NOMO-1 (cell line): Measurements from ENCODE around the gene CIAO2B.
"Not testable (repeated sequence)": the region's sequence is repeated elsewhere in the genome, so short reads cannot be mapped to it uniquely, and the experiment has no call there.

Experiments used
- DNase-seq, 2 experiments: peaks; one replicate each; lab custom pipeline; 2025; ENCODE audit not compliant: unreplicated experiment in 2 of 2; lab: John Stamatoyannopoulos, UW

CIAO2B gene

GRCh38 chr16:66956154-66956457, 21.9 kb upstream of the CIAO2B start:
- not testable (repeated sequence) for DNase-seq

DNA sequence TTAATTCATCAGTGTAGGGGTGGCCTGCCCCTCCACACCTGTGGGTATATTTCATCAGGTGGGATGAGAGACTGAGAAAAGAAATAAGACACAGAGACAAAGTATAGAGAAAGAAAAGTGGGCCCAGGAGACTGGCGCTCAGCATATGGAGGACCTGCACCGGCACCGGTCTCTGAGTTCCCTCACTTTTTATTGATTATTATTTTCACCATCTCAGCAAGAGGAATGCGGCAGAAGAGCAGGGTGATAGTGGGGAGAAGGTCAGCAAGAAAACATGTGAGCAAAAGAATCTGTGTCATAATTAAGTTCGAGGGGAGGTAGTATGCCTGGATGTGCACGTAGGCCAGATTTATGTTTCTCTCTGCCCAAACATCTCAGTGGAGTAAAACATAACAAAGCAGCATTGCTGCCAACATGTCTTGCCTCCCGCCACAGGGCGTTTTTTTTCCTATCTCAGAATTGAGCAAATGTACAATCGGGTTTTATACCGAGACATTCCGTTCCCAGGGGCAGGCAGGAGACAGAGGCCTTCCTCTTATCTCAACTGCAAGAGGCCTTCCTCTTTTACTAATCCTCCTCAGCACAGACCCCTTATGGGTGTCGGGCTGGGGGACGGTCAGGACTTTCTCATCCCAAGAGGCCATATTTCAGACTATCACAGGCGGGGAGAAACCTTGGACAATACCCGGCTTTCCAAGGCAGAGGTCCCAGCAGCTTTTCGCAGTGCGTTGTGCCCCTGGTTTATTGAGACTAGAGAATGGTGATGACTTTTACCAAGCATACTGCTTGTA, 21.4 kb upstream of the CIAO2B start:
- not testable (repeated sequence) for DNase-seq

DNA sequence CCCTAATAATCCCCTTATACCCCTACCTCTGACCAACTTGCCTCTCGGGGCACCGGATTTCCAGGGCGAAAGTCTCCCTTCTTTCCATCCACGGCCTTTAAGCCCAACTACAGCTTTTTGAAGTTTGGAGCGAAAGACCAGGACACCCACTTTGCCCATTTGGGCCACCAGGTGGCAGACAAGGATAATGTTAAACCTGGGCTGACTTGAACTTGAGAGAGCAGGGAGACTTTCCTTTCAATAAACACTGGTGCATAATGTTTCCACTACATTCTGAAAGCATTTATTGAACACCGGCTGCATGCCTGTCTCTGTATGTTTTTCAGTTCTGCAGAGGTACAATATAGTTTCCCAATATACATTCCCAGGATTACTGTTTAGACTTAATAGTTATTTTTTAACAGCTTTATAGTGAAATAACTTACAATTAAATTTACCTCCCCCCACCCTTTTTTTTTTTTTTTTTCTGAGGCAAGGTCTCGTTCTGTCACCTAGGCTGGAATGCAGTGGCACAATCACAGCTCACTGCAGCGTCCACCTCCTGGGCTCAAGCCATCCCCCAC, 20.0 kb upstream of the CIAO2B start:
- DNase-seq = peak; percentile 47 to 67

- no peak for DNase-seq
Observed at GRCh38 chr16:66953462-66954096, 19.4 kb upstream of the CIAO2B start.

DNA sequence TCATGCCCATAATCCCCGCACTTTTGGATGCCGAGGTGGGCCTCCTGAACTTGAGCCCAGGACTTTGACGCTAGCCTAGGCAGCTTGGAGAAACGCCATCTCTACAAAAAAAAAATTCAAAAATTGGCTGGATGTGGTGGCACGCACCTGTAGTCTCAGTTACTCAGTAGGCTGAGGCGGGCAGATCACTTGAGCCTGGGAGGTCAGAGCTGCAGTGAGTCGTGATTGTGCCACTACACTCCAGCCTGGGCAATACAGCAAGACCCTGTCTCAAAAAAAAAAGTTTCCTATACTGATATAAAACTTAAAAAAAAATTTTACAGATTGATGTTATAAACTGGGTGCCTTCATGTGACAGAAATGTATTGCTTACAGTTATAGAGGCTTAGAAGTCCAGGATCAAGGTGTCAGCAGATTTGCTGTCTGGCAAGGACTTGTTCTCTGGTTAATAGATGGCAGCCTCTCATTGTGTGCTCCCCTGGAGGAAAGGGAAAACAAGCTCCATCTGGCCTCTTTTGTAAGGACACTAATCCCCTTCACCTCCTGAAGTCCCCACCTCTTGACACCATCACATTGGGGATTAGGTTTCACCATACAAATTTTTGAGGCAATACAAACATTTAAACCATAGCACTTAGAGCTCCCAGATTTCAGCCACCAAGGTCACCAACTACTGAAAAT, 18.4 kb upstream of the CIAO2B start:
- DNase-seq = no peak

DNA sequence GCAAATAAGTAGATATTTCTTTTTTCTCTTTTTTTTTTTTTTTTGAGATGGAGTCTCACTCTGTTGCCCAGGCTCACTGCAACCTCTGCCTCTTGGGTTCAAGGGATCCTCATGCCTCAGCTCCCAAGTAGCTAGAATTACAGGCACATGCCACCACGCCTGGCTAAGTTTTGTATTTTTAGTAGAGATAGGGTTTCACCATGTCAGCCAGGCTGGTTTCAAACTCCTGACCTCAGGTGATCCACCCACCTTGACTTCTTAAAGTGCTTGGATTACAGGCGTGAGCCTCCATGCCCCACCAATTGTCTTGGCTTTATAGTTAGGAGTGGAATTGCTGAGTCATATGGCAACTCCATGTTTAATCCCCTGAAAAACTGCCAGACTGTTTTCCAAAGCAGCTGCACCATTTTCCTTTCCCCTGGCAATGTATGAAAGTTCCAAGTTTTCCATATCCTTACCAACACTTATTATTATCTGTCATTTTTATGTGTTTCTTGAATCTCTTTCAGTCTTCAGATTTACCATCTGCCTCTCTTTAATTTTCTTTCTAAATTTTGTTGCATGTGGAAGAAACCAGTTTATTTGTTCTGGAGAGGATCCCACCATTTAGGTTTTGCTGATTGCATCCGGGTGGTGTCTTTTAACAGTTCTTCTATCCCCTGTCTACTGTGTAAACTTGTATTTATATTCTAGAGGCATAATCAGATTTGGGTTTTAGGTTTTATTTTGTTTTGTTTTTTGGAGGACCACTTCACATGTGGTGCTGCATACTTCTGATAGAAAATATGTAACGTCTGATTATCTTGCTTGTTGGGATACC, 17.0 kb upstream of the CIAO2B start:
- no peak for DNase-seq

- no peak for DNase-seq
Observed at GRCh38 chr16:66950437-66950836, 16.2 kb upstream of the CIAO2B start.

GRCh38 chr16:66949472-66949871, 15.3 kb upstream of the CIAO2B start:
- DNase-seq = no peak

DNA sequence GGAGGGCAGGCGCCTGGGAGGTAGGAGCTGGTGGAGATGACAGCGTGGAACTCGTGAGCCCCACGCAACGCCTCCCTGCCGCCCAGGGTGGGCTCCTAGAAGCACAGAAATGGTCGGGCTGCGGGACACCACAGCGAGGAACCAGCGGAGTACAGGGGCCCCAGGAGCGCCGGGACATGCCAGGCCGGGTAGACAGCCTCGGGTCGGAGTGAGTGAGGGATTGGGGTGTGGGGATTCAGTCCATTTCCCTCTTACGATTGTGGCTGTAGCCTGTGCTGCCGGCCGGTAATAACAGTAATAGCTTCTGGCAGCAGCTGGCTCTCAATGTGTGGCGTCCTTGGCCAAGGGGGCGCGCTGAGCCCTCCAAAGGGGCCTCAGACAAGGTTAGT, 14.6 kb upstream of the CIAO2B start:
- DNase-seq = no peak

- no peak for DNase-seq
Observed at GRCh38 chr16:66948134-66948836, 14.1 kb upstream of the CIAO2B start.

DNA sequence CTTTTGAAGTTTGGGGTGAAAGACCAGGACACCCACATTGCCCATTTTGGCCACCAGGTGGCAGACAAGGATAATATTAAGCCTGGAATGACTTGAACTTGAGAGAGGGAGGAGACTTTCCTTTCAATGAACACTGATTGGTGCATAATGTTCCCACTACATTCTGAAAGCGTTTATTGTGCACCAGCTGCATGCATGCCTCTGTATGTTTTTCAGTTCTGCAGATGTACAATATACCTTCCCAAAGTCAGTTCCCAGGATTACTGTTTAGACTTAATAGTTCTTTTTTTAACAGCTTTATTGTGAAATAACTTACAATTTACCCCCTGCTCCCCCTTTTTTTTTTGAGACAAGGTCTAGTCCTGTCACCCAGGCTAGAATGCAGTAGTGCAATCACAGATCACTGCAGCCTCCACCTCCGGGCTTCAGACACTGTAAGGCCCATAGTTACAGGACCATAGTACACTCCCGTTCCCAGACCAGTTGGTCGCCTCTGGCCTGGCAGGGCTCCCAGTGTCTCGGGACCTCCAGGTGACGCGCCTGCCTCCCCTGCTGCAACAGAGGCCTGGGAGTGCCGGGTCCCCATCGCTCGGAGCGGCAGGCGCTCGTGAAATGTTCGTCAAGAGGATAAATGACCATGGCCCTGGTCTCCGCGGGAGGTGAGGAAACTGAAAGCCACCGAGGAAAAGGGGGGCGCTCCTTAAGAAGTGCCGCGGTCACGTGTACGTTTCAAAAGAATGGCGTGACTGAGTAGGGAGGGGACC, 13.3 kb upstream of the CIAO2B start:
- DNase-seq = peak; percentile 47 to 82

- DNase-seq = no peak
Observed at GRCh38 chr16:66946974-66947301, 12.7 kb upstream of the CIAO2B start.

DNA sequence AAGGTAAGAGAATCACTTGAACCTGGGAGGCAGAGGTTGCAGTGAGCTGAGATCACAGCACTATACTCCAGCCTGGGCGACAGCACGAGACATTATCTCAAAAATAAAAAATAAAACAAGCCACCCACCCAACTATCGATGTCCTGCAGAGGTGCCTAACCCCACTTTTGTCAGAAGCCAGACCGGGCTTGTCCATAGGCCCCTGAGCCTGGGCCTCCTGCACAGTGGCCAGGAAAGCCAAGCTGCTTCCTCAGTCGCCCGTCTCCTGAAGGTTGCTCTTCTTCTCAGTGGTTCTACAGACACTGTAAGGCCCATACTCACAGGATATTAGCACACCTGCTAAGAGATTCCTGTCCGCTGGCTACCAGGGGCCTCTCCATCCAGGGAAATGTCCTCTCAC, 12.3 kb upstream of the CIAO2B start:
- DNase-seq = no peak

- no peak for DNase-seq
Observed at GRCh38 chr16:66945939-66946338, 11.7 kb upstream of the CIAO2B start.

DNA sequence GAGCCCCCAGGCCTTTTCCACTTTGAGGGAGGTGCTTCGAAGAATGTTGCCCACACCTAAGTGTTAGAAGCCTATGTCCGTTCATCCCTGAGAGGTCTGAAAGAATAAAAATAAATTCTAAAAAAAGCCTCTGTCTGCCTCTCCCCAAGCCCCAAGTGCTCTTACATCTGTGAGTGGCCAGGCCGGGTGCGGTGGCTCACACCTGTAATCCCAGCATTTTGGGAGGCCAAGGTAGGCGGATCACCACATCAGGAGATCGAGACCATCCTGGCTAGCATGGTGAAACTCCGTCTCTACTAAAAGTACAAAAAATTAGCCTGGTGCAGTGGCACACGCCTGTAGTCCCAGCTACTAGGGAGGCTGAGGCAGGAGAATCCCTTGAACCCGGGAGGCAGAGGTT, 10.8 kb upstream of the CIAO2B start:
- DNase-seq = not testable (repeated sequence)

DNA sequence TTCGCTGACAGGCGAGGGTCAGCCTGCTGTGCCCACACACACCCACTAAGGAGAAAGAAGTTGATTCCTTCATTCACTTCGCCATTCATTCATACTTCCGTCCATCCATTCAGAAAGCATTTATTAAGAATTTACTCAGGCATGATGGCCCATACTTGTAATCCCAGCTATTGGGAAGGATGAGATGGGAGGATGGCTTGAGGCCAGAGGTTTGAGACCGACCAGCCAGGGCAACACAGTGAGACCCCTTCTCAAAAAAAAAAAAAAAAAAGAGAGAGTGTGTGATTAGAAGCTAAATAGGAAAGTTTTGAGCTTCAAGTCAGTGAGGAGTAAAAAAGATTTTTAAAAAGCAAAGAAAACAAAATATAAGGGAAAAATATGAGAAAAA, 9.8 kb upstream of the CIAO2B start:
- DNase-seq = no peak

- no peak for DNase-seq
Observed at GRCh38 chr16:66943426-66944053, 9.3 kb upstream of the CIAO2B start.

DNA sequence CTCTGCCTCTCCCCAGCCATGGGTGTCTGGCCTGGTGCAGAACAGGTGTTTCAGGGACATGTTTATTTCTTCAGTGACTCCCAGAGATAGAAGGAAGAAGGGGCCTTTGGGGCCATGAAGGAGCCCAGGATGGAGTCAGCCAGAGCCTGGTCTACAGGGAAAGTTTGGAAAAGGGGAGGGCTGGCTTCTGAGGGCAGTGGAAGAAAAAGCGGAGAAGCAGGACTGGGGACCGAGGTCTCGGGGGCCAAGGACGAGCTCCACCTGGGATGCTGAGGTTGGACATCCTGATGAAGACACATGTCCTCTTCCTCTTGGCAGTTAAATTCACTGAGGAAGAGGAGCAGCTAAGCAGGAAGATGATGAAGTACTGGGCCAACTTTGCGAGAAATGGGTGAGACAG, 8.8 kb upstream of the CIAO2B start:
- DNase-seq = no peak

- no peak for DNase-seq
Observed at GRCh38 chr16:66940236-66940635, 6.0 kb upstream of the CIAO2B start.
